SK-N-MC (cell line): Measurements from ENCODE around the gene GUCA1C.

ENCODE experiments used
- EZH2 ChIP-seq: fragments of 200-600 bp; sonication (generic); IDR thresholded peaks from one replicate; pipeline ENCODE4 v1.6.1; 2017; ENCODE audit warnings: antibody characterized with exemption
- POLR2AphosphoS5 ChIP-seq: IDR thresholded peaks from 2 replicates; pipeline ENCODE4 v1.6.1; 2012; ENCODE audit warnings: mild to moderate bottlenecking, low read depth, low read length, borderline replicate concordance

GRCh38 chr3:108879915-108880314 lies 73.8 kb downstream of the GUCA1C start:
- no peak for TF ChIP-seq POLR2AphosphoS5
- TF ChIP-seq EZH2, result no peak
